LNCAP (cell line): ENCODE results near the gene TOP1.

Experiments
- TF ChIP-seq, protein P1 (sequence below): fragments of 450-650 bp; IDR thresholded peaks from 2 replicates; pipeline ENCODE4 v1.5.1; 2017; ENCODE audit warnings: mild to moderate bottlenecking

The TOP1 gene

DNA sequence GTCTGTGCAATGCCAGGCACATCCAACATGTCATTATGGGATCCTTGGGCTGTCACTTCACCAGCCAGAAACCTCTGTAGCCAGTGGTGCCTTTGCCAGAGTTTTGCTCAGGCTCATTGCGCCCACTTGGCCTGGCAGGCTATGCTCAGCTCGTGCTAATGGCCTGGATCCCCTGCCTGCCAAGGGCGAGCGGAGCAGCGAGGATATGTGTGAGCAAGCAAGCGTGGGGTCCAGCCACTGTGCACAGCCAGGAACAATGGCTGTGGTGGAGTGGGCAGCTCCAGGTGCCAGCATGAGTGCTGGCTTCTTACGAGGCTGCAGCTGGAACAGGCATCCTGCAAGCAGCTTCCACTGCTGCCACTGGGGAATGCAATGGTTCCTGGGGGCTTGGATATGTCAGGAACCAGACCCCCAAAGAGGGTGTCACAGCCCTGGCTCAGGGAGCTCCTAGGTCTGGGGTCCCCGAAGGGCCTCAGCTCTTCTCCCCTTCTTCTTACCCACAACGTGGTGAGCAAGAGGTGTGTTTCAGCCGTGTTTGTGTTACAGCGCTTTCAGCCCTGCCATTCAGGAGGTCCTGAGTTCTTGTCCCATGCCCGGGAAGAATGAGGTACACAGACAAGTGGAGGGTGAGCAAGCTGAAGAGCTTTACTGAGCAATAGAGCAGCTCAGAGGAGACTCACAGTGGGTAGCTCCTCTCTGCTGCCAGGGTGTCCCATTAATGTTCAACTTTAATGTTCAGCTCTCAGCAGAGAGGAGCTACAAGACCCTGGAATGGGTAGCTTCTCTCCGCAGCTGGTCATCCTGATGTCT is 22.3 kb upstream of the TOP1 start:
- TF ChIP-seq, protein P1, sequence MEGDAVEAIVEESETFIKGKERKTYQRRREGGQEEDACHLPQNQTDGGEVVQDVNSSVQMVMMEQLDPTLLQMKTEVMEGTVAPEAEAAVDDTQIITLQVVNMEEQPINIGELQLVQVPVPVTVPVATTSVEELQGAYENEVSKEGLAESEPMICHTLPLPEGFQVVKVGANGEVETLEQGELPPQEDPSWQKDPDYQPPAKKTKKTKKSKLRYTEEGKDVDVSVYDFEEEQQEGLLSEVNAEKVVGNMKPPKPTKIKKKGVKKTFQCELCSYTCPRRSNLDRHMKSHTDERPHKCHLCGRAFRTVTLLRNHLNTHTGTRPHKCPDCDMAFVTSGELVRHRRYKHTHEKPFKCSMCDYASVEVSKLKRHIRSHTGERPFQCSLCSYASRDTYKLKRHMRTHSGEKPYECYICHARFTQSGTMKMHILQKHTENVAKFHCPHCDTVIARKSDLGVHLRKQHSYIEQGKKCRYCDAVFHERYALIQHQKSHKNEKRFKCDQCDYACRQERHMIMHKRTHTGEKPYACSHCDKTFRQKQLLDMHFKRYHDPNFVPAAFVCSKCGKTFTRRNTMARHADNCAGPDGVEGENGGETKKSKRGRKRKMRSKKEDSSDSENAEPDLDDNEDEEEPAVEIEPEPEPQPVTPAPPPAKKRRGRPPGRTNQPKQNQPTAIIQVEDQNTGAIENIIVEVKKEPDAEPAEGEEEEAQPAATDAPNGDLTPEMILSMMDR = no peak

DNA sequence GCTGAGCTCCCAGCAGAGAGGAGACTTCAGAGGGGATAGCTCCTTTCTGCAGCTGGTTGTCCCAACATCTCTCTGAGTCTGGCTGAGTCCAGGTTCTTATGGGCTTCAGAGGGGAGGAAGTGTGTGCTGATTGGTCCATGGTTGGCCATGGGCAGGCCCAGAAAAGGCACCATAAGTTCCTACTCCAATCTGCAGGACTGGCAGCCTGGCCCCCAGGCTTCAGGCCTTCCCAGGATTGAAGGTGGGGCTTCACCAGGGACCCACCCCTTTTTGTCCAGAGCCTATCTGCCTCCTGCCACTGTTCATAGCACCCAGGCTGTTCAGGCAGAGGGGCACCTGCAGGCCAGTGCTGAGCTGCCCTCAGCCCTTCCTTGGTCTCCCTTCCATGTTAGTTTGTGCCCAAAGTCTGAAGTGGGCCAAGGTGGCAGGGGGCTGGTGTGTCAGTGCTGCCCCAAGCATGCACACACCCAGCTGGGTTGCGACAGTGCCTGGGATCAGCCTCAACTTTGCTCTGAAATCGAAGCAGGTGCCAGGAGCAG is 21.6 kb upstream of the TOP1 start:
- TF ChIP-seq, protein P1 = no peak

DNA sequence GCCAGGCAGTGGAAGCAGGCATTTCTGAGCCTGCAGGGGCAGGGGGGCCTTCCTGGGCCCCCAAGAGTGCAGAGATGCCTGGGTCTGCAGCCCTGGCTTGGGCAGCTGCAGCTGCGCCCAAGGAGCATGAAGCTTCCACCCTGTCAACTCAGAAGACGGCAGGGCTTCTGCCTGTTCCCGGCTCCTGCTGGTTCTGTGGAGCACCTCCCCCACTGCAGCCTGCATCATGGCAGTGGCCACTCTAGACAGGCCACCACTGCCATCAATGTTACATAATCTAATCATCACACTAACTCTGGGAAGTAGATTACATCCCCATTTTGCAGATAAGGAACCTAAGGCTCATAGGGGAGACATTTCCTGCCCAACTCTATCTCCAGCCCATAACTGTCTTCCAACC is 21.1 kb upstream of the TOP1 start:
- TF ChIP-seq, protein P1 = no peak

DNA sequence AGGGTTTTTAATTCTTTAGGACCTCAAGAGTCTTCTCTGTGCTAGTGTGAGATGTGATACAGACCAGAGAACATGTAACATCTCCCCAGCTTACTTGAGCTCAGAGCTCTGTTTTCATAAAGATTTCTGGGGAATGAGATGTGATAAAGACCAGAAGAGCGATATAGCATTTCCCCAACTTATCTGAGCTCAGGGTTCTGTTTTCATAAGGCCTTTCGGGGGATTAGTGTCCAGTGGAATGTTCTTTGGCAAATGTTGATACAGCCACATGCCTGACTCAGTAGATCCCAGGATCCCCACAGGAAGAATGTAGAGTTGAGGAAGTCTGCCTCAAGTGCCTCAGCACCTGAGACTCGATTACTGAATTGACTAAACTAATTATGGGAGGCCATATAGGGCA is 18.7 kb upstream of the TOP1 start:
- TF ChIP-seq, protein P1 = no peak

DNA sequence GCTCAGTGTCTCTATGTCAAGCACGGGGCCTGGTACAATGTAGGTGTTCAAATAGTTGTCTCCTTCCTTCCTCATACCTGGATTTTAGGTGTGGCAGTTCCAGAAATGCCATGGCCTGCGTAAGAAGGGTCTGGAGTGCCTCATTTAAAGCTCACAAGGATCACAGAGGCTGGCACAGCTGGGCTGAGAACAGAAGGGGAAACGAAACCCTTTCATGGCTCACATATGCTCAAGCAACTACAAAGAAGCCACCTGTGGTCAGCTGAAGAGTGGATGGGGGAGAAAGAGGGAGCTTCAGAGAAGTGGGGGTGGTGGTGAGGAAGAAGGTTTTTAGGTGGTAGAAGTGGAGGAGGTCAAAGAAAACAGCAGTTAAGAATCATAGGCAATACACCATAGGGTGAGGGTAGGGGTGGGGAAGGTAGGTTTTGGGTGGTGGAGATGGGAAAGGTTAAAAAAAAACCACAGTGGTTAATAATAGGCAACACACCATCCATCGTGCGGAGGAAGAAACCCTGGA is 17.0 kb upstream of the TOP1 start:
- TF ChIP-seq, protein P1 = no peak

DNA sequence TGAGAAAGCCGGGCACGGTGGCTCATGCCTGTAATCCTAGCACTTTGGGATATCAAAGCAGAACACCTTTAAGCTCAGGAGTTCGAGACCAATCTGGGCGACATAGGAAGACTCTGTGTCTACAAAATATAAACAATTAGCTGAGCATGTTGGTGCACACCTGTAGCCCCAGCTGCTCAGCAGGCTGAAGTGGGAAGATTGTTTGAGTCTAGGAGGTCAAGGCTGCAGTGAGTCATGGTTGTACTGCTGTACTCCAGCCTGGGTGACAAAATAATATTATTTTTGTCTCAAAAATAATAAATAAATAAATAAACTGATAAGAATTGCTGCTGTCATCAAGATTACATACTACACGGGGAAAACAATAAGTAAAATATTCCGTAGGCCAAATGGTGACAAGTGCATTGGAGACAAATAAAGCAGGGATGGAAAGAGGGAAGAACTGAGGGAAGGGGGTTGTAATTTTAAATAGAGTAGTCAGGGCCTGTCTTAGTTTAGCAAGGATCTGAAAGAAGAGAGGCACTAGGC is 14.0 kb upstream of the TOP1 start:
- TF ChIP-seq, protein P1 = no peak

DNA sequence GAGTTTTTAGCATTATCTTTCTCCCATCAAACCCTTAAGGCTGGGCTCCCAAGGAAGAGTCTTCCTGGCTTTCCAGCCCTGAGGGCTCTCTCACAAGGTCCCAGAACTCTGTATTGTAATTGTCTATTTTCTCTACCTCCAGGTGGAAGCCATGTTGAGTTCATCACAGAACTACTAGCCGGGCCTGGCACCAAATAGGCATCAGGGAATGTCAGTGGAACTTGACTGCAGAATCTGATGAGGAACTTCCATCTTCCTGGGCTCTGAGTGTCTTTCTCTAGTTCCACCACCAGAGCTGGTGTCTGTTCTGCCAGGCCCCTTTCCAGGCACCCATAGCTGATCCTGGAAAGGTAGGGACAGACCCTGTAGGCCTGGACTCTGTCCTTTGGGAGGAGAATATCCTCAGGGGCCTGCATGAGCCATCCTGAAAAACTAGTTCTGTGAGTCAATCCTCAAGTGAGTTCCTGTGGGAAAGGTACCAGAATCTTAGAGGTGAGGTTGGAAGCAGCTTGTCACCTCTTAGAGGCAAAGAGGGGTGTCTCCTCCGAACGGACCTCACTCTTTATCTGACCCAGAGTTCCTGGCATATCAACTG is 11.1 kb upstream of the TOP1 start:
- TF ChIP-seq, protein P1 = no peak
